ENCODE data around the gene KIAA0513. TPM values are rescaled to one million over a fixed set of nuclear protein-coding genes. Genes with fewer than 3 reads are reported as not detected.

The KIAA0513 gene
- total and polyA plus RNA-seq, 10 of the 15 experiments (the other 5 are each of a cell fraction or from before 2014, with no cell fraction given): 0.14 to 5.8 (median 2.0) TPM

GRCh38 chr16:85066346-85066885 is 38.8 kb downstream of the KIAA0513 start:
- H3K4me3 ChIP-seq: no peak overlapping the region
- ATAC-seq: no peak
- no peak overlapping the region for H3K27ac ChIP-seq (ENCODE audit: control insufficient read depth, insufficient read depth)
- H3K4me1 ChIP-seq (ENCODE audit: control insufficient read depth, insufficient read depth, low read length): peaks cover 7% of the 10 kb centered on the region; the same call in 1 of the 2 replicates
- H2AFZ ChIP-seq (ENCODE audit: control insufficient read depth, low read depth, low read length): no peak overlapping the region
- no peak for DNase-seq (ENCODE audit: low read depth, low spot score)
- intact Hi-C loops (cut with micrococcal nuclease; ENCODE audit: unreplicated experiment) (no loop called here), in situ Hi-C loops (cut with MboI) (no loop called here)
- BruUV-seq (replicated peaks): no TSS peak
- ChIA-PET POLR2A (no interaction called here), CTCF (interaction anchor here (0.6 to 2.1 kb wide), 2 partner anchors 11 to 46 kb away, joined by 3 to 10 read pairs; no protein-coding TSS in a partner anchor), SMC1A (ENCODE audit: uncharacterized antibody, unreplicated experiment) (no interaction called here), RAD21 (ENCODE audit: unreplicated experiment) (no interaction called here)
- WGBS (ENCODE audit: insufficient coverage, insufficient replicate concordance, low lambda C conversion rate, missing lambda C conversion rate): 58% methylated on average over 12 of the region's 12 CpGs
- H3K9me3 ChIP-seq (replicated peaks; ENCODE audit: control insufficient read depth, insufficient read depth, low read length): no peaks in the 10 kb centered on the region
- FAIRE-seq: no peak
- H3K27me3 ChIP-seq (replicated peaks in 1 of 2; ENCODE audit: control insufficient read depth in 2 of 2, insufficient read depth in 2 of 2, low read length in 1 of 2): no peaks in the 10 kb centered on the region
- no peaks in the 10 kb centered on the region for H4K20me1 ChIP-seq (ENCODE audit: control insufficient read depth, insufficient read depth)
- H3K36me3 ChIP-seq (ENCODE audit: control insufficient read depth in 2 of 2, insufficient read depth in 2 of 2, low read length in 1 of 2): no peaks in the 10 kb centered on the region
- TF ChIP-seq ZNF687 (IDR thresholded peaks at IDR 0.05): no peak
- TF ChIP-seq MTA2 (IDR thresholded peaks at IDR 0.05; ENCODE audit: low read depth): no peak
- TF ChIP-seq NFIC (IDR thresholded peaks at IDR 0.05; ENCODE audit: low read depth, low read length): no peak
- TF ChIP-seq MEF2B (IDR thresholded peaks at IDR 0.05; ENCODE audit: partially characterized antibody, poor library complexity, severe bottlenecking): no peak
- TF ChIP-seq IKZF2 (IDR thresholded peaks at IDR 0.05): no peak
- no peak for TF ChIP-seq MYC (IDR thresholded peaks at IDR 0.05; ENCODE audit: insufficient read depth, insufficient read length, insufficient replicate concordance, low read length, severe bottlenecking)
- TF ChIP-seq FOXK2 (IDR thresholded peaks at IDR 0.05): no peak
- TF ChIP-seq GATAD2B (conservative IDR thresholded peaks at IDR 0.05; ENCODE audit: low read depth): no peak
- TF ChIP-seq PML (IDR thresholded peaks at IDR 0.05; ENCODE audit: low read length): no peak
- no peak for TF ChIP-seq CTCF (IDR thresholded peaks at IDR 0.05 in 2 of 3, conservative IDR thresholded peaks at IDR 0.05 in 1 of 3; ENCODE audit: control insufficient read depth in 2 of 3, extremely low read depth in 1 of 3, insufficient read depth in 1 of 3, low read depth in 3 of 3, low read length in 3 of 3)
- TF ChIP-seq EED (IDR thresholded peaks at IDR 0.05; ENCODE audit: low read depth): no peak
- TF ChIP-seq NRF1 (conservative IDR thresholded peaks at IDR 0.05; ENCODE audit: low read depth, low read length): no peak
- no peak for TF ChIP-seq ETV6 (conservative IDR thresholded peaks at IDR 0.05 in 1 of 2, IDR thresholded peaks at IDR 0.05 in 1 of 2; ENCODE audit: borderline replicate concordance in 1 of 2, low read depth in 1 of 2)
- TF ChIP-seq SKIL (IDR thresholded peaks at IDR 0.05; ENCODE audit: low read depth, poor library complexity, severe bottlenecking): no peak
- no peak for TF ChIP-seq RBBP5 (conservative IDR thresholded peaks at IDR 0.05)
- no peak overlapping the region for H3K9ac ChIP-seq (ENCODE audit: control insufficient read depth, insufficient read depth, low read length)
- no peaks in the 10 kb centered on the region for H3K79me2 ChIP-seq (ENCODE audit: control insufficient read depth, insufficient read depth, low read length)
- no peak overlapping the region for H3K4me2 ChIP-seq (ENCODE audit: control insufficient read depth, insufficient read depth)

Measured in GM12878 (cell line).